GM19467 (cell line): ENCODE data around the gene TRDMT1.
A peak's percentile ranks its signal among the peaks of the same experiment; 100 is the strongest.

Source experiments
- ATAC-seq: cut with Tn5 transposase; IDR thresholded peaks from one replicate; pipeline ENCODE4 v1.9.1; 2021; ENCODE audit warnings: mild to moderate bottlenecking, moderate library complexity; ENCODE audit not compliant: unreplicated experiment

TRDMT1 gene

GRCh38 chr10:17231788-17232187, 30.3 kb upstream of the TRDMT1 start:
- no peak for ATAC-seq

DNA sequence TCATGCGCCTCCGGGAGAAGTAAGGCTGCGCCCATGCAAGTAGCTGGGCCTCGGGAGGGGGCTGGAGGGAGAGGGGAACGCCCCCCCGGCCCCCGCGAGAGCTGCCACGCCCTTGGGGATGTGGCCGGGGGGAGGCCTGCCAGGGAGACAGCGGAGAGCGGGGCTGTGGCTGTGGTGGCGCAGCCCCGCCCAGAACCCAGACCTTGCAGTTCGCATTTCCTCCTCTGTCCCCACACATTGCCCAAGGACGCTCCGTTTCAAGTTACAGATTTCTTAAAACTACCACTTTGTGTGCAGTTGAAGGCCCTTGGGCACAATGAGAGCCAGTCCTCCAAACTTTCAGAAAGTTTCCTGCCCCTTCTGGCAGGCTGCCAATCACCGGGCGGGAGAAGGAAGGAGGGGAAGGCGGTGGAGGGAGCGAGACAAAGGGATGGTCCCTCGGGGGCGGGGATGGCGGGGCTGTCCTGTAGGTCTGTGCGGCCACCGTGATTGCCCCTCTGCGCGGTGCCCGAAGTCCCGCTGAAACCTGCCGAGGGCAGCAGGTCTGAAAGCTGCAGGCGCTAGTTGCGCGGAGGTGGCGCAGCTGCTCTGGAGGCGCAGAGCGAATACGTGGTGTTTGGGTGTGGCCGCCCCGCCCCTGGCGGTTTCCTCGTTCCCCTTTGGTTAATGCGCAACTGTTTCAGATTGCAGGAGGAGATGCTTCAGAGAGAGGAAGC, 28.7 kb upstream of the TRDMT1 start:
- ATAC-seq: peak; percentile 51

- ATAC-seq: peak; percentile 8
These were observed 28.2 kb upstream of the TRDMT1 start for GRCh38 chr10:17229717-17229966.

- ATAC-seq: peak; percentile 8
These were observed 27.7 kb upstream of the TRDMT1 start for GRCh38 chr10:17229016-17229716.

DNA sequence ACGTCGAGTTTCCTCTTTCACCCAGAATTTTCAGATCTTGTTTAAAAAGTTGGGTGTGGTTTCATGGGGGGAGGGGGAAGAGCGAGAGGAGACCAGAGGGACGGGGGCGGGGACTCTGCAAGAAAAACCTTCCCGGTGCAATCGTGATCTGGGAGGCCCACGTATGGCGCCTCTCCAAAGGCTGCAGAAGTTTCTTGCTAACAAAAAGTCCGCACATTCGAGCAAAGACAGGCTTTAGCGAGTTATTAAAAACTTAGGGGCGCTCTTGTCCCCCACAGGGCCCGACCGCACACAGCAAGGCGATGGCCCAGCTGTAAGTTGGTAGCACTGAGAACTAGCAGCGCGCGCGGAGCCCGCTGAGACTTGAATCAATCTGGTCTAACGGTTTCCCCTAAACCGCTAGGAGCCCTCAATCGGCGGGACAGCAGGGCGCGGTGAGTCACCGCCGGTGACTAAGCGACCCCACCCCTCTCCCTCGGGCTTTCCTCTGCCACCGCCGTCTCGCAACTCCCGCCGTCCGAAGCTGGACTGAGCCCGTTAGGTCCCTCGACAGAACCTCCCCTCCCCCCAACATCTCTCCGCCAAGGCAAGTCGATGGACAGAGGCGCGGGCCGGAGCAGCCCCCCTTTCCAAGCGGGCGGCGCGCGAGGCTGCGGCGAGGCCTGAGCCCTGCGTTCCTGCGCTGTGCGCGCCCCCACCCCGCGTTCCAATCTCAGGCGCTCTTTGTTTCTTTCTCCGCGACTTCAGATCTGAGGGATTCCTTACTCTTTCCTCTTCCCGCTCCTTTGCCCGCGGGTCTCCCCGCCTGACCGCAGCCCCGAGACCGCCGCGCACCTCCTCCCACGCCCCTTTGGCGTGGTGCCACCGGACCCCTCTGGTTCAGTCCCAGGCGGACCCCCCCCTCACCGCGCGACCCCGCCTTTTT, 26.9 kb upstream of the TRDMT1 start, which contains the start of gene VIM:
Gene VIM (plus strand): TSS at position 151 of the 925 bp plus-strand sequence. CDS start 1,182 bp downstream, outside the sequence.
- peak; percentile 35 for ATAC-seq

GRCh38 chr10:17227367-17228090, 26.1 kb upstream of the TRDMT1 start:
- ATAC-seq: peak; percentile 16

GRCh38 chr10:17226891-17227303, 25.4 kb upstream of the TRDMT1 start:
- no peak for ATAC-seq

DNA sequence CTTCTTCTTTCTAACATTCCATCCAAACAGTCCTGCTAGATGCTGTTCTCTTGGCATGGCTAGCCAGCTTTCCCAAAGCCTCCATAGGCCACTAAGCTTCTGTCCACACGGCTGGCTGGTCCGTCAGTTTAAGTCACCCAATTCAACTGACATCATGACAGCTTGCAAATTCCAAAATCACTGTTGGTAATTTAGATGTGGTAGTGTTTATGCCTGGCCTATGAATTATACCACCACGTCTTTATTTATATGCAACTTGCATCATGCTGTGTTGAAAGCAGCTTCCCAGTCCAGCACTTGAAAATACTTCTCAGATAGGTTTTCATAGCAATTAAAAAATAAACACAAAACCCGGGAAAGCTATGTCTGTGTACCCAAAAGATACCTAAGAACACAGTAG, 24.3 kb upstream of the TRDMT1 start:
- ATAC-seq: no peak

- ATAC-seq: no peak
These were observed 20.9 kb upstream of the TRDMT1 start for GRCh38 chr10:17222329-17222728.

DNA sequence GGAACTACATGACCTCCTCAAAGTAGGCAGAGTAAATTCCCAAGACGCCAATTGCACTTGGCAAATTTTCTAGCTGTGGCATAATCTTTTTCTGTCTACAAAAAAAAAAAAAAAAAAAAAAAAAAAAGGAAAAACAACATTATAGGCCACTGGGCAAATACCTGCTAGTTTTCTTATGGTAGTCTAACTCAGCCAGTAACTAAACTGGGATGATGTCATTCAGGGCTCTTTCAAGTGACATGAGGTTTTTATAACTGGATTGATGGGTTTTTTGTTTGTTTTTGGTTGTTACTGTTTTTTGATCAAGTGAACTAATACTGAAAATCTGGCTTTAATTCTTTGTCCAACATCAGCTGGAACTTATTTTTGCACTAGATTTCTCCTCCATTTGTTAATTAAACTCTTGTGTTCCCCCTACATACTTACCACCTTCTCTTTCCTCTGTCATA, 19.2 kb upstream of the TRDMT1 start:
- no peak for ATAC-seq

DNA sequence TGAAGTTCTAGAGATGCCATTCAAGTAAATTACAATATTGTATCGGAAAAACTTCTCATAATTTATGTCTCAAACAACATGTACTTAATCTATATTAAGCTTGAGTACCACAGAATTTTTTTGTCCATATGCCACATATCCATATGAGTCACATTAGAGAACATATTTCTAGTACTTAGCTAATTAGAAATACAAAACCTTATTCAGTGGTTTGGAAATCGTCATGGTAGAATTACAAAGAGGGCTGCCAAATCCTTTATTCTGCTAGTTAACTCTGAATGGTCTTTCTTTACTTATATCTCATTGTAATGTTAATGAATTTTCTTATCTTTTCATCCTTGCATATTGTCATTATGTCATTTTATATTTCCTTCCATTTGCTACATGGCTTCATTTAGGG, 17.6 kb upstream of the TRDMT1 start:
- ATAC-seq: no peak

DNA sequence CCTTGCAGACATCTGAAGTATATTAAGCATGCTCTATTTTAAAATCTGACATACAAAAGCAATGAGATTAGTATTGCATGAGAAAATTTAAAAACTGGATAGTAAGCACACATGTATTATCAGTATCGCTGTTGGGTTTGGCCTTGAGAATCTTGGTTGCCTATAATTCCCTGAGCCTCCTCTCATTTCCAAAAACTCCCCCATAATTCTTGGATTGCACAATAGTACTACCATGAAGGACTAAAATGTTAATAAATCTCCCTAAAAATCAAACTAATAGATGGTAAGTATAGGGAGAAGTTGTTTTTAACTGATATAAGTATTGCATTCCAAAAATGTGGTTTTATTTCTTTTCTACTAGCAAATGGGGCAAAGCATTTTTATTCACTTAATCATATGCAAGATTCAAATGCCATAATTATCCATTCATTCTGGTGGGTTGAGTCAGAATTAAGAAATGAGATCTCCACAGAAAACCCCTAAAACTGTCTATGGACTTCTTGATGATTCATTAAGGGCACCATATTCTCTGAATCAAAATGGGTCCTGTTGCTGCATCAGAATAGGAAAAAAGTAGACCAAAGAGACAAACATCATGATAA, 16.3 kb upstream of the TRDMT1 start:
- no peak for ATAC-seq

GRCh38 chr10:17216901-17217395, 15.5 kb upstream of the TRDMT1 start:
- ATAC-seq: no peak

- peak; percentile 100 for ATAC-seq
These were observed 14.9 kb upstream of the TRDMT1 start for GRCh38 chr10:17216217-17216900.

GRCh38 chr10:17215782-17216122, 14.3 kb upstream of the TRDMT1 start:
- no peak for ATAC-seq

- no peak for ATAC-seq
These were observed 13.7 kb upstream of the TRDMT1 start for GRCh38 chr10:17214971-17215781.

GRCh38 chr10:17214526-17214925, 13.1 kb upstream of the TRDMT1 start:
- no peak for ATAC-seq

- no peak for ATAC-seq
These were observed 12.3 kb upstream of the TRDMT1 start for GRCh38 chr10:17213646-17214349.
